Esophagus squamous epithelium (tissue), 5 donors: ENCODE results near the gene TPX2. TPM values are rescaled to one million over a fixed set of nuclear protein-coding genes. Genes with fewer than 3 reads are reported as not detected.

Source experiments
- DNase-seq: peaks from one replicate; lab custom pipeline; 2025; lab: John Stamatoyannopoulos, UW
- H3K27ac ChIP-seq, 4 donors: fragments of 200-600 bp; sonication (generic); one replicate each; pipeline ENCODE4 v1.5.1; 2016 to 2019; ENCODE audit warnings: mild to moderate bottlenecking in 1 of 4
- H3K27me3 ChIP-seq, 4 donors: fragments of 200-600 bp; sonication (generic); 1 replicate in 3 of 4; 2 replicates in 1 of 4; pipeline versions ENCODE4 v1.5.1 to v1.6.0; 2017 to 2021; ENCODE audit warnings: antibody characterized with exemption in 1 of 4
- H3K36me3 ChIP-seq, 3 donors: fragments of 200-600 bp; sonication (generic); one replicate each; pipeline ENCODE4 v1.5.1; 2016 to 2019
- H3K4me1 ChIP-seq, 3 donors: fragments of 200-600 bp; sonication (generic); one replicate each; pipeline ENCODE4 v1.5.1; 2017 to 2019
- H3K4me3 ChIP-seq, 4 donors: fragments of 200-600 bp; sonication (generic); 1 replicate in 3 of 4; 2 replicates in 1 of 4; pipeline ENCODE4 v1.5.1; 2016 to 2019; ENCODE audit warnings: mild to moderate bottlenecking in 2 of 4, moderate library complexity in 1 of 4
- H3K9me3 ChIP-seq, 3 donors: fragments of 200-600 bp; sonication (generic); one replicate each; pipeline ENCODE4 v1.5.1; 2016 to 2019
- CTCF ChIP-seq, 6 experiments: fragments of 450-650 bp in 4 of 6; fragments of 200-600 bp in 2 of 6; sonication (generic) in 2 of 6; IDR thresholded peaks; one replicate each; pipeline ENCODE4 v1.5.1; 2016 to 2019; ENCODE audit warnings: antibody characterized with exemption in 6 of 6, mild to moderate bottlenecking in 4 of 6, moderate library complexity in 4 of 6
- POLR2A ChIP-seq, 4 donors: fragments of 450-650 bp; IDR thresholded peaks; one replicate each; pipeline ENCODE4 v1.6.1; 2017; ENCODE audit warnings: antibody characterized with exemption in 4 of 4, mild to moderate bottlenecking in 4 of 4, moderate library complexity in 3 of 4
- WGBS, 2 donors: methylation state at CpG; one replicate each; pipeline ENCODE4 v1.1.5; 2018; 5-methylcytosine and 5-hydroxymethylcytosine counted together
- intact Hi-C: fragments of 100-400 bp; cut with DNase I; formaldehyde crosslinking; loops from one replicate; pipeline ENCODE4 v1.15.0; 2022
- total RNA-seq, 4 donors: library from RNA; depleted of rRNA; stranded (reverse); fragments of >200 nt; gene quantifications; one replicate each; pipeline ENCODE4 v1.1.0, GENCODE V29; 2016
- donor health status: DM: yes; HTN: yes; CAD: no.

The TPX2 gene
- total RNA-seq, 4 donors from 2014 or later: 11.4 to 47.1 (median 18.2) TPM

- H3K4me3 ChIP-seq: no peak overlapping the region
- no peaks in the 10 kb centered on the region for H3K27me3 ChIP-seq
- peaks cover 0 to 4% (median 0%) of the 10 kb centered on the region in 3 donors for H3K4me1 ChIP-seq
- TF ChIP-seq CTCF (IDR thresholded peaks at IDR 0.05): no peak
- no peak for TF ChIP-seq POLR2A (IDR thresholded peaks at IDR 0.05)
- peaks cover 0 to 7% (median 0%) of the 10 kb centered on the region in 3 donors for H3K36me3 ChIP-seq
- H3K27ac ChIP-seq: no peak overlapping the region
- DNase-seq: no peak
- intact Hi-C loops: no loop called here
- no peaks in the 10 kb centered on the region for H3K9me3 ChIP-seq
- 84 to 91% methylated on average over 5 of the region's 5 CpGs for WGBS, 2 donors
Measured at GRCh38 chr20:31769681-31770080, 30.6 kb downstream of the TPX2 start.

GRCh38 chr20:31770243-31770642, 31.2 kb downstream of the TPX2 start:
- Histone ChIP-seq H3K27ac (no peak overlapping the region), H3K4me3 (no peak overlapping the region), H3K9me3 (no peaks in the 10 kb centered on the region), H3K4me1 (peaks cover 0 to 4% (median 0%) of the 10 kb centered on the region in 3 donors), H3K27me3 (no peaks in the 10 kb centered on the region), H3K36me3 (peaks cover 0 to 7% (median 0%) of the 10 kb centered on the region in 3 donors)
- 41 to 45% methylated on average over 1 of the region's 1 CpG for WGBS, 2 donors
- intact Hi-C loops: no loop called here
- no peak for TF ChIP-seq CTCF (IDR thresholded peaks at IDR 0.05)
- no peak for DNase-seq

GRCh38 chr20:31774408-31774807, 35.3 kb downstream of the TPX2 start:
- no peaks in the 10 kb centered on the region for H3K9me3 ChIP-seq
- H3K4me1 ChIP-seq: peaks cover 0 to 4% (median 0%) of the 10 kb centered on the region in 3 donors
- no peaks in the 10 kb centered on the region for H3K27me3 ChIP-seq
- TF ChIP-seq CTCF (IDR thresholded peaks at IDR 0.05) (no peak), POLR2A (IDR thresholded peaks at IDR 0.05) (no peak)
- intact Hi-C loops: no loop called here
- no peak for DNase-seq
- H3K4me3 ChIP-seq: no peak overlapping the region
- H3K27ac ChIP-seq: no peak overlapping the region
- 95 to 100% methylated on average over 1 of the region's 1 CpG for WGBS, 2 donors
- peaks cover 0 to 27% (median 0%) of the 10 kb centered on the region in 3 donors for H3K36me3 ChIP-seq

GRCh38 chr20:31780839-31781238, 41.7 kb downstream of the TPX2 start:
- intact Hi-C loops: no loop called here
- Histone ChIP-seq H3K36me3 (peaks cover 0 to 45% (median 0%) of the 10 kb centered on the region in 3 donors), H3K27me3 (no peaks in the 10 kb centered on the region), H3K9me3 (no peaks in the 10 kb centered on the region), H3K4me3 (no peak overlapping the region), H3K27ac (no peak overlapping the region), H3K4me1 (no peaks in the 10 kb centered on the region)
- WGBS, 2 donors: 96 to 100% methylated on average over 2 of the region's 2 CpGs
- TF ChIP-seq POLR2A (IDR thresholded peaks at IDR 0.05): no peak
- TF ChIP-seq CTCF (IDR thresholded peaks at IDR 0.05): no peak
- DNase-seq: no peak

GRCh38 chr20:31781945-31782344, 42.9 kb downstream of the TPX2 start:
- H3K36me3 ChIP-seq: peaks cover 0 to 44% (median 0%) of the 10 kb centered on the region in 3 donors
- 96% methylated on average over 4 of the region's 4 CpGs for WGBS, 2 donors
- no peak overlapping the region for H3K27ac ChIP-seq
- no peak for DNase-seq
- intact Hi-C loops: no loop called here
- H3K4me1 ChIP-seq: no peaks in the 10 kb centered on the region
- no peaks in the 10 kb centered on the region for H3K27me3 ChIP-seq
- H3K4me3 ChIP-seq: no peak overlapping the region
- no peak for TF ChIP-seq POLR2A (IDR thresholded peaks at IDR 0.05)
- no peak for TF ChIP-seq CTCF (IDR thresholded peaks at IDR 0.05)
- no peaks in the 10 kb centered on the region for H3K9me3 ChIP-seq
